ENCODE results near the gene SELENOV.

- no peak for TF ChIP-seq EZH2 (IDR thresholded peaks at IDR 0.05; ENCODE audit: insufficient read depth, poor library complexity, severe bottlenecking)
- TF ChIP-seq EZH2phosphoT487 (IDR thresholded peaks at IDR 0.05; ENCODE audit: insufficient read depth, low read depth), result no peak
Observed at GRCh38 chr19:39540333-39540673, 25.4 kb downstream of the SELENOV start.

Data from GM23248 (cell line).